Myocyte (in vitro differentiated cells): ENCODE results near the gene GIPR. TPM values are rescaled to one million over a fixed set of nuclear protein-coding genes. Genes with fewer than 3 reads are reported as not detected.
"Not testable (repeated sequence)": the region's sequence is repeated elsewhere in the genome, so short reads cannot be mapped to it uniquely, and the experiment has no call there.

ENCODE experiments used
- DNase-seq: peaks from one replicate; pipeline ENCODE4 v3.0.0-alpha.2; 2012; ENCODE audit warnings: low read depth
- total RNA-seq: library from RNA; depleted of rRNA; stranded (reverse); fragments of >200 nt; gene quantifications from 2 replicates; pipeline ENCODE4 v1.2.3, GENCODE V29; 2014

Gene GIPR
- total RNA-seq, 1 donor from 2014 or later: 0.37 TPM

GRCh38 chr19:45645631-45646344 lies 22.2 kb upstream of the GIPR start:
- peak; percentile 89 for DNase-seq

- no peak for DNase-seq
Measured at GRCh38 chr19:45646345-45646698, 21.7 kb upstream of the GIPR start.

- no peak for DNase-seq
Measured at GRCh38 chr19:45650722-45651121, 17.3 kb upstream of the GIPR start.

- DNase-seq: no peak
Measured at GRCh38 chr19:45653634-45654033, 14.4 kb upstream of the GIPR start.

GRCh38 chr19:45655073-45655472 lies 12.9 kb upstream of the GIPR start:
- no peak for DNase-seq

GRCh38 chr19:45657520-45658167 lies 10.4 kb upstream of the GIPR start:
- DNase-seq: no peak

GRCh38 chr19:45659096-45659729 lies 8.8 kb upstream of the GIPR start:
- DNase-seq: no peak

GRCh38 chr19:45660636-45661035 lies 7.4 kb upstream of the GIPR start:
- no peak for DNase-seq

- no peak for DNase-seq
Measured at GRCh38 chr19:45663800-45664199, 4.2 kb upstream of the GIPR start.

- no peak for DNase-seq
Measured at GRCh38 chr19:45664575-45664974, 3.4 kb upstream of the GIPR start.

GRCh38 chr19:45668342-45668871 lies 386 bp downstream of the GIPR start:
- no peak for DNase-seq

- DNase-seq: peak; percentile 13
Measured at GRCh38 chr19:45670670-45671453, 2.8 kb downstream of the GIPR start.

- DNase-seq: no peak
Measured at GRCh38 chr19:45674946-45675345, 6.9 kb downstream of the GIPR start.

- no peak for DNase-seq
Measured at GRCh38 chr19:45676851-45677263, 8.8 kb downstream of the GIPR start.

- peak; percentile 76 for DNase-seq
Measured at GRCh38 chr19:45677351-45678230, 9.6 kb downstream of the GIPR start.

GRCh38 chr19:45681391-45682015 lies 13.5 kb downstream of the GIPR start:
- peak; percentile 79 for DNase-seq

GRCh38 chr19:45682117-45682516 lies 14.1 kb downstream of the GIPR start:
- DNase-seq: no peak

- no peak for DNase-seq
Measured at GRCh38 chr19:45682908-45683307, 14.9 kb downstream of the GIPR start.

GRCh38 chr19:45685045-45685444 lies 17.0 kb downstream of the GIPR start:
- DNase-seq: not testable (repeated sequence)

GRCh38 chr19:45687599-45687998 lies 19.6 kb downstream of the GIPR start:
- DNase-seq: no peak
